Measurements from ENCODE around the gene ATP6V1G2. TPM values are rescaled to one million over a fixed set of nuclear protein-coding genes. Genes with fewer than 3 reads are reported as not detected.
A peak's percentile ranks its signal among the peaks of the same experiment; 100 is the strongest.
"Not testable (repeated sequence)": the region's sequence is repeated elsewhere in the genome, so short reads cannot be mapped to it uniquely, and the experiment has no call there.

Gene ATP6V1G2
- total RNA-seq, 1 donor from 2014 or later, result 2.3 TPM

- intact Hi-C loops (cut with DNase I), result no loop called here
- peak; percentile 61 for ATAC-seq (ENCODE audit: poor library complexity)
- peak; percentile 51 for DNase-seq
Observed at GRCh38 chr6:31558631-31559500, 12.5 kb upstream of the ATP6V1G2 start.

GRCh38 chr6:31558318-31558625 is 11.9 kb upstream of the ATP6V1G2 start:
- no peak for ATAC-seq (ENCODE audit: poor library complexity)
- DNase-seq, result no peak
- intact Hi-C loops (cut with DNase I), result no loop called here

- intact Hi-C loops (cut with DNase I), result no loop called here
- ATAC-seq (ENCODE audit: poor library complexity) (peak; percentile 8), DNase-seq (peak; percentile 46)
Observed at GRCh38 chr6:31557443-31558317, 11.3 kb upstream of the ATP6V1G2 start.

GRCh38 chr6:31556307-31556706 is 9.9 kb upstream of the ATP6V1G2 start:
- DNase-seq (no peak), ATAC-seq (ENCODE audit: poor library complexity) (no peak)
- intact Hi-C loops (cut with DNase I), result no loop called here

- peak; percentile 73 for DNase-seq
- intact Hi-C loops (cut with DNase I); ATAC-seq (ENCODE audit: poor library complexity): not testable (repeated sequence)
Observed at GRCh38 chr6:31551371-31551770, 5.0 kb upstream of the ATP6V1G2 start.

GRCh38 chr6:31548544-31548873 is 2.1 kb upstream of the ATP6V1G2 start:
- no peak for DNase-seq
- intact Hi-C loops (cut with DNase I), result loop anchor here (5.0 kb wide), 2 partner anchors 34 to 69 kb away; partner anchors contain the start of genes AIF1 and LTB
- no peak for ATAC-seq (ENCODE audit: poor library complexity)

- no peak for ATAC-seq (ENCODE audit: poor library complexity)
- intact Hi-C loops (cut with DNase I), result loop anchor here (2.0 to 5.0 kb wide), 3 partner anchors 34 to 69 kb away; partner anchors contain the start of genes AIF1 and LTB
- peak; percentile 44 for DNase-seq
Observed at GRCh38 chr6:31547727-31548543, 1.5 kb upstream of the ATP6V1G2 start.

- DNase-seq (peak; percentile 97), ATAC-seq (ENCODE audit: poor library complexity) (peak; percentile 98)
- intact Hi-C loops (cut with DNase I), result loop anchor here (2.0 to 5.0 kb wide), 3 partner anchors 35 to 70 kb away; partner anchors contain the start of genes AIF1 and LTB
Observed at GRCh38 chr6:31546958-31547726, 734 bp upstream of the ATP6V1G2 start, which contains the start of gene NFKBIL1. Gene NFKBIL1 (plus strand): TSS chr6:31547608. CDS start chr6:31547695, 87 bp downstream.

GRCh38 chr6:31545291-31545690 is 1.1 kb downstream of the ATP6V1G2 start:
- DNase-seq (no peak), ATAC-seq (ENCODE audit: poor library complexity) (no peak)
- intact Hi-C loops (cut with DNase I), result loop anchor here (5.0 kb wide), 2 partner anchors 37 to 72 kb away; partner anchors contain the start of genes AIF1 and LTB

- intact Hi-C loops (cut with DNase I), result loop anchor here (5.0 kb wide), 2 partner anchors 38 to 73 kb away; partner anchors contain the start of genes AIF1 and LTB
- no peak for DNase-seq
- ATAC-seq (ENCODE audit: poor library complexity), result no peak
Observed at GRCh38 chr6:31544676-31545075, 1.7 kb downstream of the ATP6V1G2 start.

GRCh38 chr6:31543639-31544038 is 2.8 kb downstream of the ATP6V1G2 start:
- ATAC-seq (ENCODE audit: poor library complexity) (no peak), DNase-seq (no peak)
- intact Hi-C loops (cut with DNase I), result no loop called here

- peak; percentile 97 for DNase-seq
- peak; percentile 96 for ATAC-seq (ENCODE audit: poor library complexity)
- intact Hi-C loops (cut with DNase I), result no loop called here
Observed at GRCh38 chr6:31541658-31542521, 4.5 kb downstream of the ATP6V1G2 start, which contains the start of gene DDX39B. Gene DDX39B (minus strand): TSS chr6:31542003. CDS start chr6:31540532, 1,471 bp downstream.

GRCh38 chr6:31541059-31541657 is 5.2 kb downstream of the ATP6V1G2 start:
- DNase-seq, result peak; percentile 51
- intact Hi-C loops (cut with DNase I), result no loop called here
- ATAC-seq (ENCODE audit: poor library complexity), result peak; percentile 23

- ATAC-seq (ENCODE audit: poor library complexity), result no peak
- intact Hi-C loops (cut with DNase I), result no loop called here
- no peak for DNase-seq
Observed at GRCh38 chr6:31540640-31541039, 5.8 kb downstream of the ATP6V1G2 start.

- intact Hi-C loops (cut with DNase I), result no loop called here
- ATAC-seq (ENCODE audit: poor library complexity) (no peak), DNase-seq (no peak)
Observed at GRCh38 chr6:31538805-31539400, 7.5 kb downstream of the ATP6V1G2 start.
